ENCODE data around the gene STX1B.
"Not testable (repeated sequence)": the region's sequence is repeated elsewhere in the genome, so short reads cannot be mapped to it uniquely, and the experiment has no call there.

Gene STX1B

GRCh38 chr16:31016018-31016417 lies 5.6 kb upstream of the STX1B start:
- no peak overlapping the region for H3K4me3 ChIP-seq (ENCODE audit: low read depth, low read length)

- not testable (repeated sequence) for H3K4me3 ChIP-seq (ENCODE audit: low read depth, low read length)
Measured at GRCh38 chr16:31013292-31013691, 2.9 kb upstream of the STX1B start.

- not testable (repeated sequence) for H3K4me3 ChIP-seq (ENCODE audit: low read depth, low read length)
Measured at GRCh38 chr16:31011815-31012214, 1.4 kb upstream of the STX1B start.

GRCh38 chr16:31009894-31010584 lies 399 bp downstream of the STX1B start:
- peak overlapping the region; percentile 40 for H3K4me3 ChIP-seq (ENCODE audit: low read depth, low read length)

- H3K4me3 ChIP-seq (ENCODE audit: low read depth, low read length): no peak overlapping the region
Measured at GRCh38 chr16:31009120-31009519, 1.3 kb downstream of the STX1B start.

- no peak overlapping the region for H3K4me3 ChIP-seq (ENCODE audit: low read depth, low read length)
Measured at GRCh38 chr16:31008551-31008950, 1.9 kb downstream of the STX1B start.

GRCh38 chr16:31008149-31008548 lies 2.3 kb downstream of the STX1B start:
- no peak overlapping the region for H3K4me3 ChIP-seq (ENCODE audit: low read depth, low read length)

GRCh38 chr16:31007684-31008083 lies 2.8 kb downstream of the STX1B start:
- no peak overlapping the region for H3K4me3 ChIP-seq (ENCODE audit: low read depth, low read length)

GRCh38 chr16:31006589-31006988 lies 3.8 kb downstream of the STX1B start:
- no peak overlapping the region for H3K4me3 ChIP-seq (ENCODE audit: low read depth, low read length)

- H3K4me3 ChIP-seq (ENCODE audit: low read depth, low read length): no peak overlapping the region
Measured at GRCh38 chr16:31006086-31006385, 4.4 kb downstream of the STX1B start.

- H3K4me3 ChIP-seq (ENCODE audit: low read depth, low read length): no peak overlapping the region
Measured at GRCh38 chr16:31005350-31006085, 4.9 kb downstream of the STX1B start.

- no peak overlapping the region for H3K4me3 ChIP-seq (ENCODE audit: low read depth, low read length)
Measured at GRCh38 chr16:31004658-31005057, 5.8 kb downstream of the STX1B start.

GRCh38 chr16:31003744-31004143 lies 6.7 kb downstream of the STX1B start:
- H3K4me3 ChIP-seq (ENCODE audit: low read depth, low read length): no peak overlapping the region

GRCh38 chr16:31002862-31003341 lies 7.5 kb downstream of the STX1B start:
- no peak overlapping the region for H3K4me3 ChIP-seq (ENCODE audit: low read depth, low read length)

- H3K4me3 ChIP-seq (ENCODE audit: low read depth, low read length): no peak overlapping the region
Measured at GRCh38 chr16:31002250-31002700, 8.2 kb downstream of the STX1B start.

- H3K4me3 ChIP-seq (ENCODE audit: low read depth, low read length): no peak overlapping the region
Measured at GRCh38 chr16:31001507-31002249, 8.8 kb downstream of the STX1B start.

- no peak overlapping the region for H3K4me3 ChIP-seq (ENCODE audit: low read depth, low read length)
Measured at GRCh38 chr16:31000671-31001382, 9.6 kb downstream of the STX1B start.

GRCh38 chr16:30998852-30999761 lies 11.3 kb downstream of the STX1B start:
- H3K4me3 ChIP-seq (ENCODE audit: low read depth, low read length): no peak overlapping the region

GRCh38 chr16:30997725-30998711 lies 12.4 kb downstream of the STX1B start:
- H3K4me3 ChIP-seq (ENCODE audit: low read depth, low read length): peak overlapping the region; percentile 43

All from iPS-11a (cell line).